HFFc6 (cell line): ENCODE data around the gene NKX2-8. TPM values are rescaled to one million over a fixed set of nuclear protein-coding genes. Genes with fewer than 3 reads are reported as not detected.
A peak's percentile ranks its signal among the peaks of the same experiment; 100 is the strongest.

Experiments
- DNase-seq: peaks from one replicate; pipeline ENCODE4 v3.0.0-alpha.2; 2018
- H3K27ac Mint-ChIP-seq: 2 replicates; pipeline ENCODE4 v1.8.0; 2020; ENCODE audit warnings: mild to moderate bottlenecking, mixed read lengths
- H3K27me3 Mint-ChIP-seq: 2 replicates; pipeline ENCODE4 v1.8.0; 2021; ENCODE audit warnings: mild to moderate bottlenecking, moderate library complexity, mixed read lengths; ENCODE audit not compliant: insufficient read depth
- H3K36me3 Mint-ChIP-seq: 2 replicates; pipeline ENCODE4 v1.8.0; 2021; ENCODE audit warnings: low read depth, mixed read lengths
- H3K4me1 Mint-ChIP-seq: 2 replicates; pipeline ENCODE4 v1.8.0; 2020; ENCODE audit warnings: low read depth, mixed read lengths
- H3K4me3 Mint-ChIP-seq: 2 replicates; pipeline ENCODE4 v1.8.0; 2020; ENCODE audit warnings: mild to moderate bottlenecking, moderate library complexity, mixed read lengths
- H3K9me3 Mint-ChIP-seq: 2 replicates; pipeline ENCODE4 v1.8.0; 2020; ENCODE audit warnings: mild to moderate bottlenecking, mixed read lengths
- CTCF ChIP-seq: fragments of 200-600 bp; sonication (generic); IDR thresholded peaks from 2 replicates; pipeline ENCODE4 v1.5.0; 2021; ENCODE audit warnings: antibody characterized with exemption, mild to moderate bottlenecking
- total RNA-seq, 6 experiments: library from RNA; stranded (reverse); fragmentation: NEBNext Ultra II Directional; extraction: Animal tissue kit (Norgen Biotek cat#: 25700); gene quantifications; 2 replicates in 1 of 6; 3 replicates in 5 of 6; pipeline ENCODE4 v1.2.3, GENCODE V29; 2021

NKX2-8 gene
- total RNA-seq, 6 experiments from 2014 or later: not detected

GRCh38 chr14:36604757-36605505 lies 22.5 kb upstream of the NKX2-8 start:
- H3K9me3 Mint-ChIP-seq: no peaks in the 10 kb centered on the region
- peaks cover 5% of the 10 kb centered on the region; the same call in 1 of the 2 replicates for H3K27me3 Mint-ChIP-seq
- H3K4me3 Mint-ChIP-seq: no peak overlapping the region
- no peak overlapping the region for H3K27ac Mint-ChIP-seq
- H3K36me3 Mint-ChIP-seq: no peaks in the 10 kb centered on the region
- TF ChIP-seq CTCF: peak; percentile 83
- no peaks in the 10 kb centered on the region for H3K4me1 Mint-ChIP-seq
- DNase-seq: peak; percentile 71

GRCh38 chr14:36600431-36600830 lies 18.0 kb upstream of the NKX2-8 start:
- peaks cover 6% of the 10 kb centered on the region; the same call in 1 of the 2 replicates for H3K27me3 Mint-ChIP-seq
- H3K4me3 Mint-ChIP-seq: no peak overlapping the region
- TF ChIP-seq CTCF: no peak

GRCh38 chr14:36591482-36591881 lies 9.1 kb upstream of the NKX2-8 start:
- Mint-ChIP-seq H3K36me3 (no peaks in the 10 kb centered on the region), H3K9me3 (no peaks in the 10 kb centered on the region), H3K27me3 (peaks cover 13% of the 10 kb centered on the region; the same call in 1 of the 2 replicates), H3K4me3 (no peak overlapping the region), H3K4me1 (no peaks in the 10 kb centered on the region), H3K27ac (no peak overlapping the region)
- DNase-seq: no peak
- TF ChIP-seq CTCF: no peak

More at GRCh38 chr14:36600431-36600830, 18.0 kb upstream of the NKX2-8 start:
- Mint-ChIP-seq H3K27ac (no peak overlapping the region), H3K36me3 (no peaks in the 10 kb centered on the region), H3K4me1 (no peaks in the 10 kb centered on the region), H3K9me3 (no peaks in the 10 kb centered on the region)
- no peak for DNase-seq

- H3K4me1 Mint-ChIP-seq: no peaks in the 10 kb centered on the region
- no peaks in the 10 kb centered on the region for H3K9me3 Mint-ChIP-seq
- no peak for TF ChIP-seq CTCF
- H3K36me3 Mint-ChIP-seq: no peaks in the 10 kb centered on the region
- DNase-seq: no peak
- peaks cover 22% of the 10 kb centered on the region; the same call in 1 of the 2 replicates for H3K27me3 Mint-ChIP-seq
- H3K27ac Mint-ChIP-seq: no peak overlapping the region
- no peak overlapping the region for H3K4me3 Mint-ChIP-seq
Measured at GRCh38 chr14:36588788-36589187, 6.4 kb upstream of the NKX2-8 start.

DNA sequence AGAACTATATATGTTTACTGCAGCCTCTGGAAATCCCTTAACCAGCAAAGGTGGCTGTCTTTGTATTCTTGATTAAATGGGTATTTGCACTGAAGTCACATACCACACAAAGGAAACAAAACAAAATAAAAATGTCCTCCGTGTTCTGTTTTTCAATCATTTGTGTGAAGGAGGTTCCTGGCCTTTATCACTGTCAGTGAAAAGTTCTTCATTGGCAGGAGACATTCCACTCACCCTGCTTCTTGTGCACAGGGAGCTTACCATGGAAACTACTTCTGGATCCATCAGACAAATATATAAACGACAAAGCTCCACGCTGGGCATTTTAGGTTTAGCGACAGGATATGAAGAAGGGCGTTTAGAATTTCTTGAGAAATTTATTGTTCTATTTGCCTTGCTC lies 5.7 kb upstream of the NKX2-8 start:
- Mint-ChIP-seq H3K4me1 (no peaks in the 10 kb centered on the region), H3K9me3 (no peaks in the 10 kb centered on the region), H3K27ac (no peak overlapping the region), H3K36me3 (no peaks in the 10 kb centered on the region), H3K27me3 (peaks cover 27% of the 10 kb centered on the region; the same call in 1 of the 2 replicates), H3K4me3 (no peak overlapping the region)
- no peak for DNase-seq
- no peak for TF ChIP-seq CTCF
